H1 (cell line): Measurements from ENCODE around the gene ZFP14. TPM values are rescaled to one million over a fixed set of nuclear protein-coding genes. Genes with fewer than 3 reads are reported as not detected.
A peak's percentile ranks its signal among the peaks of the same experiment; 100 is the strongest.

Source experiments
- ATF2 ChIP-seq: IDR thresholded peaks from 2 replicates; pipeline ENCODE4 v1.6.1; 2012; ENCODE audit warnings: low read length, inconsistent platforms
- CHD1 ChIP-seq: IDR thresholded peaks from 2 replicates; pipeline ENCODE4 v1.6.1; 2012; ENCODE audit warnings: low read depth, low read length, improper control_type of control experiment
- JUND ChIP-seq: IDR thresholded peaks from 2 replicates; pipeline ENCODE4 v1.6.1; 2011; ENCODE audit warnings: mild to moderate bottlenecking, improper control_type of control experiment, low read length
- KDM4A ChIP-seq: IDR thresholded peaks from one replicate; pipeline ENCODE4 v1.7.1; 2012; ENCODE audit warnings: low read depth, mild to moderate bottlenecking, moderate library complexity, low read length, inconsistent platforms; ENCODE audit not compliant: severe bottlenecking
- MAX ChIP-seq: IDR thresholded peaks from 2 replicates; pipeline ENCODE4 v1.6.1; 2012; ENCODE audit warnings: inconsistent platforms
- SIX5 ChIP-seq: IDR thresholded peaks from 2 replicates; pipeline ENCODE4 v1.6.1; 2011; ENCODE audit warnings: mild to moderate bottlenecking, low read depth, low read length
- SUZ12 ChIP-seq: fragments of 200-600 bp; sonication (generic); IDR thresholded peaks from 2 replicates; pipeline ENCODE4 v1.6.1; 2012; ENCODE audit warnings: mild to moderate bottlenecking, inconsistent platforms, low read length, moderate library complexity, mixed read lengths
- polyA plus RNA-seq, 7 experiments: library from polyadenylated mRNA; depleted of rRNA in 3 of 7; stranded (reverse) in 5 of 7; unstranded in 2 of 7; fragments of >200 nt in 5 of 7; fragments of 200-250 nt in 2 of 7; gene quantifications; 1 replicate in 5 of 7; 2 replicates in 1 of 7; 4 replicates in 1 of 7; pipeline versions ENCODE4 v1.2.1 to v1.2.3, GENCODE V29; 2011 to 2013; ENCODE audit warnings: missing spikeins in 2 of 7, mixed read lengths in 2 of 7
- total RNA-seq: library from RNA; stranded (reverse); fragmentation: NEBNext Ultra II Directional; extraction: Animal tissue kit (Norgen Biotek cat#: 25700); gene quantifications from 2 replicates; pipeline ENCODE4 v1.2.1, GENCODE V29; 2021

The ZFP14 gene
- total and polyA plus RNA-seq, 2 of the 8 experiments (the other 6 are each of a cell fraction or from before 2014, with no cell fraction given) = 1.7 to 8.2 TPM

GRCh38 chr19:36420961-36421748 is 42.2 kb upstream of the ZFP14 start (continued):
- TF ChIP-seq SUZ12 = peak; percentile 47; the same call in 1 of the 2 replicates
- no peak for TF ChIP-seq ATF2
- no peak for TF ChIP-seq SIX5
- TF ChIP-seq CHD1 = no peak
- peak; percentile 78 for TF ChIP-seq KDM4A
- TF ChIP-seq JUND = peak; percentile 63
- TF ChIP-seq MAX = peak; percentile 28; the same call in 1 of the 2 replicates
